ENCODE data around the gene PEPD.
"Not testable (repeated sequence)": the region's sequence is repeated elsewhere in the genome, so short reads cannot be mapped to it uniquely, and the experiment has no call there.

PEPD gene

DNA sequence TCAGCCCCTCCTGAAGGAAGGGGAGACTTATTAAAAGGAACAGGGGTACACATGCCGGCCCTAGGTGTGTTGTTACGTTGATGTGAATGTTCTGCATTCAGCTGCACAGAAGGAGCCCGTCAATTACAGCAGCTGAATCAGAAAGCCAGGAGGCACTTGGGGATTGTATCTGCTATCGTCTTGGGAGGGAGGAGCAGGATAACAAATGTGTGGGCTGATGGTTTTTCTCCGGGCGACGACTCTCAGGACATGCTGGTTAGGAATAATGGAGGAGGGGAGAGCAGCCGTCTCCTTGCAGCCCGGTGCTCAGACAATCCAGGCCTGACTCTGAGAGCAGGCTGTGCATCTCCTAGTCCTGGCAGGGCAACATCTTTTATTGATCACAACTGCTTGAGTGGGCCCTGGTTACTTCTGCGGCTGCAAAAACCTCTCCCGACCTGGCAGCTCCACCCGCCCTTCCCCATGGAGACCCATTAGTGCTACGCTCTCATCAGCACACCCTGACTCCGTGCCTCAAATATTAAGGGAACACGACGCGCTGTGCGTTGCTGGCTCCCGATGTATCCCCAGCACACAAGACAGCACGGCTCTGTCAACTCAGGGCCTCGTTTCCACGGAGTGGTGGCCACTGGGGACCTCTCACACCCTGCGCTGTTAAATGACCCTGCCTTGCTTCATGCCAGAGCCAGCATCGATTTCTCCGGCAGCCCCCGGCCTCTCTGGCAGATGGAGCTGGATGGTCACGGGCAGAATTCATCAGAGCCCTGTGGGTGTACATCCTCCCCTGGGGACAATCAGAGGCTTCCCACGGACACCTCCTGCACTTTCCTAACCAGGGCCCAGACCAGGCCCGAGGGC, 25.3 kb downstream of the PEPD start:
- no peak for DNase-seq

DNA sequence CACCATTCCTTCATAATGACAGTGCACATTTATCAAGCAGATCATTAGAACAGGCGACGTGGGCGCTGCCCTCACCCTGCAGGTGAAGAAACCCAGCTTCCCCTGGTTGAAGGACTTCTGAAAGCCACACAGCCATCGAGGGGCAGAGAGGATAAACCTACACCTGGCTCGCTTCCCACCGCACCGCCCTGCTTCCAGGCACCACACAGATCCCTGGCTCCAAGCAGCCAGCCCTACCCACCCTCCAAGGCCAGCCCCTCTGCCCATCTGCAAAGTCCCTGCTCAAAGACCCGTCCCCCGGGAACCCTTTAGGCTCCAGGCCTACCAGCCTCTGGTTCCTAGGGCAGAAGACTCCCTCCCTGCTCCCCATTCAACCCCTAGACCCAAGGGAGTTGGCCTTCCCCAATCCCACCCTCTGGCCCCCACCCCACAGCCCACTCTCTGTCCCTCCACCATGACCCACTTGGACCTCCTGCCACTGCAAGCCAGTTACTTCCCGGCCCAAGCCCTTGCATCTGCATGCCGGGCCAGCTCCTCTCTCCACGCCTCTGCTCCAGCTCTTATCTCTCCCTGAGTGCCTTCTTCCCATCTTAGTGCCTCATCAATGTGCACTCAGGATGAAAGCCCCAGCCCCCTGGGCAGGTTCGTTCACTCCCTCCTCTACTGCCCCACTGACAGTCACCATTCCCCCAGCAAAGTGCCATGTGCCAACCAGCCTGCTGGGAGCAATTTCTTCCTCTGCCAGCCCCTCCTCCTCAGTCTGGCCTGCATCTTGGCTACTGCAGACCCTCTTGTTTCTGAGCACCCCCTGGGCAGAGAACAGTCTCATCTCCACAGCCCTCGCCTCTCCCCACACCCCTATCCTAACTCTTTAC, 28.0 kb downstream of the PEPD start:
- DNase-seq = no peak

DNA sequence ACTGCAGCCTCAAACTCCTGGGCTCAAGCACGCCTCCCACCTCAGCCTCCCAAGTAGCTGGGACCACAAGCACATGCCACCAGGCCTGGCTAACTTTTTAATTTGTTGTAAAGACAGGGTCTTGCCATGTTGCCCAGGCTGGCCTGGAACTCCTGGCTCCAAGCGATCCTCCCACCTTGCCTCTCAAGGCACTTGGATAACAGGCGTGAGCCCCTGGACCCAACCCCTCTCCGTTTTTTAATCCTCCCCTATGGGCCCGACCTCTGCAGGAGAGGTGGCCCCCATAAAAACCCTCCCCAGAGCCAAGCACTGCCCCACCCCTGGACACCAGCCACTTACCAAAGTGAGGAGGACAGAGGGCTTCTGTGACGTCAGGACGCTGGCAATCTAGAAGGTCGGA, 28.6 kb downstream of the PEPD start:
- DNase-seq = no peak

DNA sequence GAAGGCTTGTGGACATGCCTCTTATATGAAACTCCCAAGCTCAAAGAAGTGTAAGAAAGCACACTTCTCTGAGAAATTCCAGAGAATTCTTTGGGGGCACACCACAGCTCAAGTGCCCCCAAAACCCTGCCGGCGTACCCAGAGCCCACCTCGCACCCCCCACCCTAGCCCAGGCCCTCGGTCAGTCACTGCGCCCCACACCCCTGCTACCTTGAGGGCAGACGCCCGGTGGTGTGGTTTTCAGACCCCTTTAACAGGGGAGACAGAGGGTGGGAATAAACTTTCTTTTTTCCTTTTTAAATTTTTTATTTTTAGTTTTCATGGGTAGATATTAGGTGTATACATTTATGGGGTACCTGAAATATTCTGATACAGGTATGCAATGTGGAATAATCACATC, 29.5 kb downstream of the PEPD start:
- no peak for DNase-seq

DNA sequence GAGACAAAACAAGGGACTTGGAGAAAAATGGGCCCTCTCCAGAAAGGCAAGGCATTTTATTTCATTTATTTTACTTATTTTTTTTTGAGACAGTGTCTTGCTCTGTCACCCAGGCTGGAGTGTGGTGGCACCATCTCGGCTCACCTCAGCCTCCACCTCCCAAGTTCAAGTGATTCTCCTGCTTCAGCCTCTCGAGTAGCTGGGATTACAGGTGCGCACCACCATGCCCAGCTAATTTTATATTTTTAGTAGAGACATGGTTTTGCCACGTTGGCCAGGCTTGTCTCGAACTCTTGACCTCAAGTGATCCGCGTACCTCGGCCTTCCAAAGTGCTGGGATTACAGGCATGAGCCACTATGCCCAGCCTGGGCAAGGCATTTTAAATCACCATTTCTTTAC, 31.0 kb downstream of the PEPD start:
- DNase-seq = not testable (repeated sequence)

DNA sequence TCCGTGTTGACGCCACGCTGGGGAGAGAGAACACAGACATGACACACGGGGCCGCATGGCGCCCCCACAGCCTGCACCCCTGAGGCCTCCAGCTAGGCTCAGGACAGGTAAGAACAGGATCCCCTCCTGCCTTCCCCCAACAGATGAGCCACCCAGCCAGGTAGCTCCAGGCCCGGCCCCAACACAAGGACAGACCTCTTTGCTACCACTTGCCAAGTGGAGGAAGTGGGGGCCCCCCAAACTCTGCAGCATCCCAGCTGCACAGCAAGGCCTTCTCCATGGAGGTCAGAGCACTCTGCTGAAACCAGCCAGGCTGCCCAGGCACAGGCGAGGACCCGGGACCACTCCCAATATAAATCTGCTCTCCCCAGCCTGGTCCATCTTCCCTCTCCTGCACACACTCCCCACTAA, 31.5 kb downstream of the PEPD start:
- no peak for DNase-seq

DNA sequence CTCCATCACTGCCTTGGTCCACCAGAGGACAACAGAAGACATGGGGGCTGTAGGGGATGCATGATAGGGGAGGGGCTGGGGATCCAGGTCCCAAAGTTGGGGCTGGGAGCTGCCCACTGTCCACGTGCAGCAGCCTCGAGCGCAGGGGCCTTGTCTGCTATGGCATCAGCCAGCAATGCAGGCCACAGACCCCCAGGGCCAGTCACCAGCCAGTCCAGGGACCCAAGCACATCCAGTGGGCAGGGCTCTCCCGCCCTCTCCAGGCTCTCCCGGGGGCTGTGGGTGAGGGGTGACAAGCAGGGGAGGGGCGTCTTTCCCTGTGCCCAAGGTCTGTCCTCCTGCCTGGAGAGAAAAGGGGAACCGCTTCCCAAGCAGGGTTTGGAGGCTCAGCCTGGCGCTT, 32.8 kb downstream of the PEPD start:
- no peak for DNase-seq

DNA sequence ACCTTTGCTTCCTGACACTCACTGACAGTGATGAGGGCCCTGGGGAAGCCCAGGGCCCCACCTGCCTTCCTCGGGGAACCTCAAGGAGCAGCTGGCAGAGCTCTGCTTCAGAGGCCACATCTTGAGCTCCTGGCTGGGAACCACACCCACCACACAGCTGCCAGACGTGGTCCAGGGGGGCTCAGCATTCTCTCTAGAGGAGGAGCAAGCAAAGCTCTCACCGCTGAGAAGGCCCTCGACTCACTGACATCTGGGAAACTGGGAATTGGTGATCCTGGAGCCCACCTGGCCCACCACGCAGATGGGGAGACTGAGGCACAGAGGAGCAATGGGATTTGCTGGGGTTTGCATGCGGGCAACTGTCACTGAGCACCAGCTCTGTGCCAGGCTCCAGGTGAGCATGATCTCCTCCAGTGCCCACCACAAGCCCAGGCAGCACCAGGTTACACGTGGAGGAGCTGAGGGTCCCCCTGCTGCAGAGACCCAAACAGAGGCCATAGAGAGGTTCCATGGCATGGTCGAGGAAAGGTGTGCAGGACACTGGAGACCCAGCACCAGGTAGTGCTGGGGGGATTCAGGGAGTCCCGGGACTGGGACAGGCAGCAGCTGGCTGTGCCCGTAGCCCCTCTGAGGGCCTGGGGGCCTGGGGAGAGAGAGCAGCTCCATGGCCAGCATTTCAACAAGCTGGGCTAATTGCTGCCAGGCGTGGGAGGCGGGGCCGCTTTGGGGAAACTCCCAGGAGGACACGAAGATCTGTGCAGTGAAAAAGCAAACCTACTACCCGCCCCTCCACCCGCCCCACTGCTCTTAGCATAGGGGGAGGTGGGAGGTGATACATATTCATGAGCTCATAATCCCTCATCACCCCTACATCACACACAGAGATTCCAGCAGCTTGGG, 33.4 kb downstream of the PEPD start:
- DNase-seq = no peak

DNA sequence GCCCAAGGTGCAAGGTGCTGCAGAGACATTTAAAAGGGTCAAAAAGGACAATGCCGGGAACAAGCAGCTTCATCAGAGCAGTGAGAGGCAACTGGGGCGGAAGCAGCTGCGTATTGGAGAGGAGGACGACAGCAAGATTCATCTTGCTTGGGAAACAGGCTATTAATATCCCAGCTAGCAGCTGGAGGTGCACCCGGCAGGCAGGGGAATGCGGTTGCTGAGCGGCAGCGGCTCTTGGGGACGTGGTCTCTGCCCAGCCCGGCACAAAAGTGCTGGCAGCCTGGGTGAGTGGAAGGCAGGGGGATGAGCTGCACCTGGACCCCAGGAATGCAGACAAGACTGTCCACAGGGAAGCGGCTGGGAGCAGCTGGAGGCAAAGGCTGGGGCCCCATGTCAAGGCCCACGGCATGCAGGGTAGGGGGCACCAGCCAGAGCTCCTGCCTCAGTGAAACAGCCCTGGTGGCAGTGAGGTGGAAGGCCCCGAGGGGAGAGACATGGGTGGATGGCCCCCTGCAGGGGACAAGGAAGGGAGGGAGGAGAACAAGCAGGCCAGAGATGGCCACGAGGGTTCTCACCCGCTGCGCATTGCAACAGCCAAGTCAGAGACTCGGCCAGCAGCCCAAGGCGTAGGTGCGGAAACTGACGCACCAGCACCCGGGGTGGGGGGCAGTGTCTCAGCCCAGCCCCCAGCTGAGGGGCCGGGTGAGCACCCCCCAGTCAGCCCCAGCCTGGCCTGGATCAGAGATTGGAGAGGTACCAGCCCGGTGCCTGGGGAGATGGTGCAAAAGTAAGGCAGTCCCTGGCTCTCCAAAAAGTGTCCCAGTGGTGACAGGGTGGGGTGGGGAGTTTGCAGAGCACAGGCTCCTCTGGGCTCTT, 34.4 kb downstream of the PEPD start:
- no peak for DNase-seq

DNA sequence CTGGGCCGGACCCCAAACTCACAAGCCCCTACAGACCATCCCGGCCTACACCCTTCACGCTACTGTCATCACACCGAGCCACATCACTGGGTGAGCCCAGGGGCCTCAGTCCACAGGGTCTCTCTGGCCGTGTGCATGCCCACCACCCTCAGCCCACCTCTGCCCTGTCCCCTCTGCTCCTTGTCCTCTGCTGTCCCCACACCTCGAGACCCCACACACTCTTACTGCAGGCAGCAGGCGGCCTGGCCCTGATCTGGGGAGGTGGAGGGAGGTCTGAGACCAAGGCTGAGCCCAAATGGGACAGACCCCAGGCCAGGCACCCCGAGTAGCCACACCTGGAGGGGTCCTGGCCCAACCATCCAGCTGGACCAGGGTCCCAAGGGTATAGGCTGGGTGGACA, 35.2 kb downstream of the PEPD start:
- no peak for DNase-seq

DNA sequence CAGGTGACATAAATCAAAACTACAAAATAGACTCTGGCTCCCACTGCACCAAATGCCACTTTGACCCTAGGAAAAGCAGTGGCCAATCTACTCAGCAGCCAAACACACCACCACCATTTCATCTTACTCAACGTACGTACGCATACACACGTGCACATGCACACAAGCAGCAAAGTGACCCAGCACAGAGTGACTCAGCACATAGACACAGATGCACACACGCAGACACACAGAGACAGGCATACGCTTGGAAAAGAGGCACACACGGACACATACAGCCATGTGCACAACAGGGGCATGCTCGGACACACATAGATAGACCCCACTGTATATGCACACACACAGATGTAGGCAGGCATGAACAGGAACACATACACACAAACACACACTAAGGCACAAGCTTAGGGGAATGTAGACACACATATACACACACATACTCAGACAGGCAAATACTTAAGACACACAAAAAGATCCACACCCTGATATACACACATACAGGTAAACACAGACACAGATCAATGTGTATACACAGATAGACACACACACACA, 37.3 kb downstream of the PEPD start:
- no peak for DNase-seq

DNA sequence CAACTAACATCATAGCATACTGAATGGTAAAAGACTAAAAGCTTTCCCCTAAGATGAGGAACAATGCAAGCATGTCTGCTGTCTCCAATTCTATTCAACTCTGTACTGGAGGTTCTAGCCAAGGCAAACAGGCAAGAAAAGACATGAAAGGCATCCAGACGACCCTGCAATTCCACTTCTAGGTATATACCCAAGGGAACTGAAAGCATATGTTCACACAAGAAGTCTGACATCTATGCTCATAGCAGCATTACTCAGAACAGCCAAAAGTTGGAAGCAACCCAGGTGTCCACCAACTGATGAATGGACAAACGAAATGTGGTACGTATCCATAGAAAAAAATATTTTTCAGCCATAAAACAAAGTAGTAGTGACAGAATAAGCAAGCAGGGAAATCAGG, 39.1 kb downstream of the PEPD start:
- no peak for DNase-seq

DNA sequence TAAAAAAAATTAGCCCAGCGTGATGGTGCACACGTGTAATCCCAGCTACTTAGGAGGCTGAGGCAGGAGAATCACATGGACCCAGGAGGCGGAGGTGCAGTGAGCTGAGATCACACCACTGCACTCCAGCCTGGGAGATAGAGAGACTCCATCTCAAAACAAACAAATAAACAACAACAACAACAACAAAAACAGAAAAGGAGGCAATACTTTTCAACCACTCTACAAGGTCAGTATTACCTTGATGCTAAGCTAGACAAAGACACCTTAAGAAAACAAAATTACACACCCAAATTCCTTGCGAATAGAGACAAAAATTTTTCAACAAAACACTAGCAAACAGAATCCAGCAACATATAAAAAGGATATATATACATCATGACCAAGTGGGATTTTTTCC, 39.7 kb downstream of the PEPD start:
- no peak for DNase-seq

DNA sequence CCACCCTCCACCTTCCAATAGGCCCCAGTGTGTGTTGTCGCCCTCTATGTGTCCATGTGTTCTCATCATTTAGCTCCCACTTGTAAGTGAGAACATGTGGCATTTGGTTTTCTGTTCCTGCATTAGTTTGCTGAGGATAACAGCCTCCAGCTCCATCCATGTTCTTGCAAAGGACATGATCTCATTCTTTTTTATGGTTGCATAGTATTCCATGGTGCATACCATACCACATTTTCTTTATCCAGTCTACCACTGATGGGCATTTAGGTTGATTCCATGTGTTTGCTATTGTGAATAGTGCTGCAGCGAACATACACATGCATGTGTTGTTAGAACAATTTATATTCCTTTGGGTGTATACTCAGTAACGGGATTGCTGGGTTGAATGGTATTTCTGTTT, 42.0 kb downstream of the PEPD start:
- not testable (repeated sequence) for DNase-seq

DNA sequence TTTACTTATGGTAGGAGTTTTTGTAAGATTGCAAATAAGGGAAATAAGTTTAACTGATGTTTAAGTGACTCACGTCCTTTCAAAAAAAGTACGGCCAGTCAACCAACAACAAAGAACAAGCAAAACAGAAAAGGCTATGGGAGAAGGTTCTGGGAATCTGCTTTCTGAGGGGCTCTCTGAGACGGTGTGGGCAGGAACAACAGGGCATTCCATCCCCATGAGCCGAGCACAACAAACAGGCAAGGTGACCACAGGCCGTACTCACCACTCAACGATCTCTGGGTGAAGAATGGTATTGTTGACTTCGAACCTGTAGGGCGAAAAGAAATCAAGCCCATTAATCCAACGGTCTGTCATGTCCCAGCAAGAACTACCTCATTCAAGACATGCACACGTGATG, 43.8 kb downstream of the PEPD start:
- no peak for DNase-seq

DNA sequence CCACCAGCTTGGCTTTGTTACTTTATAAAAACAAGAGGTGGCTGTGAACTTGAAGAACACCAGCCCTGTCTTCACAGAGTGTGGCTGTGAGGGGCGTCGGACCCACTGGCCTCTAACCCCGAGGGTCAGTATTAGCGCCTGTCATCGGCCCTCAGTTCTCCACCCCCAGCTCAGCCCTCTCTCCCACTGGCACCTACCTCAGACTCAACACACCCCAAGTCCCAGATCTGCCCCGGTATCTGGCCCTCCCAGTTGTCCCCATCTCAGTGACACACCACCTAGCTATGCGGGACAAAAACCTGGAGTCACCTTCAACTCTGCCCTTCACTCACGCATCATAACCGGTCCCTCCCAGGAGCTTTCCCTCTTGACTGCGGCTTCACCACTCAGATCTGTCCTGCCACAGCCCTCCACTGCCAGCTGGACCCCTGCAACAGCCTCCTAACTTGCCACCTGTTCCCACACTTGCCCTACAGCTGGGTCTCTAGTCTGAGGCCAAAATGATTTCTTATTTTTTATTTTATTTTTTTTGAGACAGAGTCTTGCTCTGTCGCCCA, 45.4 kb downstream of the PEPD start:
- no peak for DNase-seq

DNA sequence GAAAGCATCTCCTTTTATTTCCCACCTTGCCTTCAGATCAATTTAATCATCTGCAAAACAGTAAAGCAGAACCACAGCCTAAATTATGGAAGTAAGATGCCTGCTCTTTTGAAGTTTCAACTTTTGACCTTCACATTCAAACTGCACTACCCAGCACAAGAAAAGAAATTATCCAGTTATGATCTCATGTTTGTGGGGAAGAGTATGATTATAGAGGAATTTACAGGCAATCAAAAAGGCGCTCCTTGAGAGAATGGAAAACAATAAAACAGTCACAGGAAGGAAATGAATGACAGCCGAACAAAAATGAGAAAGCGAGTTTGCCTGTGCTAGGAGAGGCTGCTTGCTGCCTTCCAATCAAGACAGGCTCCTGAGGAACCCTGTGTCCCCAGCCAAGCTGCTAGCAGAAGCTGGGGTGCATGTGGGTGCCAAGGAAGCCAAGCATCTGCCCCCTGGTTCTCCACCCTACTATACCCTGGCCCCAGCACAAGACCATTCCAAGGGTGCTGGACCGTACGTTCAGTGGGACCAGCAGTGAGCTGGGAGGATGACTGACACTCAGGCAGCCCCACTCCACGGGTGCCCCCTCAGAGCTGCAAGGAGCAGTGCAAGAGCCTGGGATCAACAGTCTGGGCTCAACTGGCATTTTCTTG, 47.8 kb downstream of the PEPD start:
- no peak for DNase-seq

DNA sequence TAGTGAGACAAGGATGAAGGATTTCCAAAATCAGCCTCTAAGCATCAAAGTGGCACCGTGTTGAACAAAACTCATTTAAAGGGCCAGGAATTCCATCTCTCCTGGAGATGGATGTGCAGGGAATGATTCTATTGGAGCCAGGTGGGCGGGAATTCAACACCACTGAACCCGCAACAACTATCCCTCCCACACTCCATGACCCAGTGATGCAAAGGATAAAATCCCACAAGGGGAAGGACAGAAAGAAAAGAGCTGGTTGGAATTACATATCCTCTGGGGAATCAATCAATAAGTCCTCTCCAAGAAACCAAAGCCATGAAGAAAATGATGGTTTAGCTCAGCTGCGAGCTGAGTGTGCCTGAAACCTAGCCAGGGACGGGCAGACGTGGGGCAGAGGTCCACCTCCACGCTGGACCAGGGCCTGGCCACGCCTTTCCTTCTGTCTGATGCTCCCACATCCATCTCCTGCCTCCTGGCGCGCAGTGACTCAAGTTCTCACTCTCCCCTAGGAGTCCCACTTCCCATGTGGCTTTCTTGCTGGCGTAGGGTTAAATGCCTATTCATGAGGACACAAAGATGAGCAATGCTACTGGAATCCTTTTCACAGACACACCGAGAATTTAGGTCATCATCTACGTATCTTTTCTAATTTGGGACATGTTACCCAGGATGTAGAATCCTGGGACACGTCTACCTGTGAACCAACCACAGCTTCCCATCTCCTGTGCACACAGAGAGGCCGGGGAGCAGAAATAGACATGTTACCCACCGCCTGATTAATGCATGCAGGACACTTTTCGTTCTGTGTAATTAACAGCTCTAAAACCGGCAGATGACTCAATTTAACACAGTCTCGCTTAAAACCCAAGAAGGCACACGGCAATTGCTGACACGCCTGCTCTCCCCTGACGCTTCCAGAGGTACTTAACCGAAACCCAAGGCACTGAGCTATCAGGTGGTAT, 48.6 kb downstream of the PEPD start:
- no peak for DNase-seq

DNA sequence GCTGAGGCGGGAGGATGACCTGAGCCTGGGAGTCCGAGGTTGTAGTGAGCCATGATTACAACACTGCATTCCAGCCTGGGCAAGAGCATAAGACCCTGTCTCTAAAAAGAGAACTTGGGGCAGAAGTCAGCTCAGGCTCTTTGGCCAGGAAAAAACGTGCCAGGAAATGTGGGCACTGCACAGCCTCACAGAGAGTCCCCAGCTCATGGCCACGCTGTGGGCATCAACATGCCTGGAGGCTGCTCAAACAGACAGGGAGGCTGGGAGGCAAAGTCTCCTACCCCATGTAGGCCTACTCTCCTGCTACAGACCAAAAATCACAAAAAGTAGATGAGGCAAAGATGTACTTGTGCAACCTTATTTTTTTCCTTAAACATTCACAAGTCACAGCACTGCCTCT, 49.4 kb downstream of the PEPD start:
- DNase-seq = no peak
